B cell (primary cell): ENCODE data around the gene LHX5. TPM values are rescaled to one million over a fixed set of nuclear protein-coding genes. Genes with fewer than 3 reads are reported as not detected.

Source experiments
- ATAC-seq: fragments of 200-7000 bp; cut with Tn5 transposase; one replicate; pipeline ENCODE4 v1.10.0; 2021; ENCODE audit warnings: low read depth, mild to moderate bottlenecking, moderate number of reproducible peaks, moderate library complexity
- CTCF ChIA-PET: fragments of 350-600 bp; sonication (Branson Sonifier 250); formaldehyde crosslinking; loops from one replicate; lab custom pipeline; 2021; ENCODE audit warnings: antibody characterized with exemption, inconsistent platforms; lab: Charles Lee
- POLR2A ChIA-PET: fragments of 350-600 bp; sonication (Branson Sonifier 250); formaldehyde crosslinking; loops from one replicate; lab custom pipeline; 2021; ENCODE audit warnings: antibody characterized with exemption; lab: Charles Lee
- DNase-seq: peaks from one replicate; pipeline ENCODE4 v3.0.0; 2013
- H2AFZ ChIP-seq: 2 replicates; pipeline ENCODE4 v1.6.1; 2012; ENCODE audit warnings: mild to moderate bottlenecking, low read depth, low read length; ENCODE audit not compliant: insufficient read depth, poor library complexity, severe bottlenecking
- H3K27ac ChIP-seq, 2 donors: 1 replicate in 1 of 2; 2 replicates in 1 of 2; pipeline ENCODE4 v1.5.1; 2012 to 2013; ENCODE audit warnings: low read length in 2 of 2, mild to moderate bottlenecking in 2 of 2, moderate library complexity in 1 of 2
- H3K27me3 ChIP-seq, 4 experiments: fragments of 200-600 bp in 1 of 4; sonication (generic) in 1 of 4; replicated peaks in 1 of 4; 1 replicate in 2 of 4; 2 replicates in 2 of 4; pipeline versions ENCODE4 v1.6.1 to v1.7.0; 2013 to 2016; ENCODE audit warnings: low read length in 3 of 4, mild to moderate bottlenecking in 2 of 4, mixed read lengths in 1 of 4, moderate library complexity in 1 of 4; ENCODE audit not compliant: insufficient read depth in 4 of 4, control insufficient read depth in 3 of 4; ENCODE audit errors: control extremely low read depth in 1 of 4
- H3K36me3 ChIP-seq, 2 experiments: replicated peaks in 1 of 2; 1 replicate in 1 of 2; 2 replicates in 1 of 2; pipeline versions ENCODE4 v1.6.1 to v1.7.1; 2013; ENCODE audit warnings: low read length in 1 of 2; ENCODE audit not compliant: insufficient read depth in 2 of 2, control insufficient read depth in 1 of 2; ENCODE audit errors: control extremely low read depth in 1 of 2, extremely low read depth in 1 of 2
- H3K4me1 ChIP-seq, 2 donors: fragments of 200-600 bp in 1 of 2; sonication (generic) in 1 of 2; 1 replicate in 1 of 2; 2 replicates in 1 of 2; pipeline versions ENCODE4 v1.5.1 to v1.6.1; 2013 to 2017; ENCODE audit warnings: low read length in 2 of 2; ENCODE audit not compliant: control insufficient read depth in 2 of 2, insufficient read depth in 2 of 2
- H3K4me2 ChIP-seq: replicated peaks from 2 replicates; pipeline ENCODE3; 2012; ENCODE audit warnings: mild to moderate bottlenecking, low read depth, low read length; ENCODE audit not compliant: poor library complexity, severe bottlenecking
- H3K4me3 ChIP-seq, 5 experiments: fragments of 200-600 bp in 1 of 5; sonication (generic) in 1 of 5; 1 replicate in 3 of 5; 2 replicates in 2 of 5; pipeline versions ENCODE4 v1.5.1 to v1.7.0; 2011 to 2016; ENCODE audit warnings: low read length in 4 of 5, mild to moderate bottlenecking in 4 of 5, low read depth in 2 of 5, control low read depth in 1 of 5, moderate library complexity in 1 of 5; ENCODE audit not compliant: insufficient read depth in 1 of 5; ENCODE audit errors: control extremely low read depth in 1 of 5, extremely low read depth in 1 of 5
- H3K79me2 ChIP-seq: fragments of 200-600 bp; sonication (generic); one replicate; pipeline ENCODE4 v1.6.0; 2016; ENCODE audit warnings: low read length; ENCODE audit not compliant: control insufficient read depth, insufficient read depth
- H3K9ac ChIP-seq: fragments of 200-600 bp; sonication (generic); 2 replicates; pipeline ENCODE4 v1.6.1; 2017; ENCODE audit warnings: mild to moderate bottlenecking, low read length, moderate library complexity
- H3K9me3 ChIP-seq, 3 donors: one replicate each; pipeline versions ENCODE4 v1.6.1 to v1.7.1; 2013; ENCODE audit warnings: low read length in 2 of 3; ENCODE audit not compliant: control insufficient read depth in 2 of 3, insufficient read depth in 1 of 3; ENCODE audit errors: control extremely low read depth in 1 of 3
- H4K20me1 ChIP-seq: 2 replicates; pipeline ENCODE4 v1.6.0; 2012; ENCODE audit warnings: mild to moderate bottlenecking, low read length; ENCODE audit not compliant: insufficient read depth, control insufficient read depth, poor library complexity, severe bottlenecking
- H3K27ac Mint-ChIP-seq: one replicate; pipeline ENCODE4 v1.8.0; 2021; ENCODE audit warnings: mixed read lengths
- H3K27me3 Mint-ChIP-seq: one replicate; pipeline ENCODE4 v1.8.0; 2021; ENCODE audit warnings: mixed read lengths
- H3K4me1 Mint-ChIP-seq: one replicate; pipeline ENCODE4 v1.8.0; 2021; ENCODE audit warnings: mixed read lengths
- H3K4me3 Mint-ChIP-seq: one replicate; pipeline ENCODE4 v1.8.0; 2021; ENCODE audit warnings: mixed read lengths
- H3K9me3 Mint-ChIP-seq: one replicate; pipeline ENCODE4 v1.8.0; 2022; ENCODE audit warnings: mixed read lengths; ENCODE audit not compliant: insufficient read depth
- CTCF ChIP-seq: fragments of 200-600 bp; IDR thresholded peaks from one replicate; pipeline ENCODE4 v1.8.0; 2022; ENCODE audit warnings: antibody characterized with exemption, mild to moderate bottlenecking
- EZH2 ChIP-seq: IDR thresholded peaks from 2 replicates; pipeline ENCODE4 v1.6.1; 2012; ENCODE audit warnings: borderline replicate concordance, low read depth, mild to moderate bottlenecking, moderate library complexity, low read length; ENCODE audit not compliant: insufficient read depth, poor library complexity, severe bottlenecking
- WGBS: methylation state at CpG from one replicate; pipeline ENCODE4 v1.1.5; 2013; ENCODE audit warnings: missing lambda C conversion rate; ENCODE audit not compliant: insufficient coverage; 5-methylcytosine and 5-hydroxymethylcytosine counted together
- intact Hi-C: fragments of 100-400 bp; cut with micrococcal nuclease; formaldehyde crosslinking; loops from one replicate; pipeline ENCODE4 v1.10.0; 2022
- polyA plus RNA-seq: library from polyadenylated mRNA; depleted of rRNA; stranded (reverse); fragments of >200 nt; gene quantifications from 2 replicates; pipeline ENCODE4 v1.2.3, GENCODE V29; 2012
- total RNA-seq, 2 donors: library from RNA; stranded (reverse); fragments of 120-200 nt in 1 of 2; gene quantifications; 1 replicate in 1 of 2; 2 replicates in 1 of 2; pipeline versions ENCODE4 v1.2.3 to v1.2.4, GENCODE V29; 2013 to 2022

LHX5 gene
- total and polyA plus RNA-seq, 2 donors (not counting 1 experiment from before 2014, with no cell fraction given): not detected

GRCh38 chr12:113505941-113506340 lies 34.3 kb upstream of the LHX5 start:
- H3K4me3 ChIP-seq: no peak overlapping the region
- no peak overlapping the region for H3K27ac Mint-ChIP-seq
- ChIA-PET POLR2A (no interaction called here), CTCF (no interaction called here)
- H3K9ac ChIP-seq: no peak overlapping the region
- H3K4me1 Mint-ChIP-seq: peaks cover under 1% of the 10 kb centered on the region
- no peaks in the 10 kb centered on the region for H4K20me1 ChIP-seq
- H3K79me2 ChIP-seq: no peaks in the 10 kb centered on the region
- H3K9me3 Mint-ChIP-seq: no peaks in the 10 kb centered on the region
- TF ChIP-seq EZH2 (no peak), CTCF (no peak)
- ATAC-seq (no peak), DNase-seq (no peak)
- H3K27ac ChIP-seq: no peak overlapping the region
- peaks cover 0 to 17% (median 3%) of the 10 kb centered on the region in 4 experiments for H3K27me3 ChIP-seq
- 64% methylated on average over 6 of the region's 7 CpGs for WGBS
- peaks cover 0 to 4% (median 0%) of the 10 kb centered on the region in 3 donors for H3K9me3 ChIP-seq
- no peak overlapping the region for H3K4me3 Mint-ChIP-seq
- no peak overlapping the region for H2AFZ ChIP-seq
- no peaks in the 10 kb centered on the region for H3K36me3 ChIP-seq
- H3K4me2 ChIP-seq: no peak overlapping the region
- H3K27me3 Mint-ChIP-seq: peaks cover 53% of the 10 kb centered on the region
- intact Hi-C loops: no loop called here
- H3K4me1 ChIP-seq: no peaks in the 10 kb centered on the region

GRCh38 chr12:113504917-113505316 lies 33.2 kb upstream of the LHX5 start:
- Histone ChIP-seq H3K9me3 (peaks cover 0 to 4% (median 0%) of the 10 kb centered on the region in 3 donors), H3K4me1 (no peaks in the 10 kb centered on the region), H2AFZ (no peak overlapping the region), H3K36me3 (no peaks in the 10 kb centered on the region), H3K4me3 (no peak overlapping the region), H4K20me1 (no peaks in the 10 kb centered on the region), H3K27ac (no peak overlapping the region), H3K79me2 (no peaks in the 10 kb centered on the region), H3K27me3 (peaks cover 0 to 19% (median 7%) of the 10 kb centered on the region in 4 experiments), H3K9ac (no peak overlapping the region), H3K4me2 (no peak overlapping the region)
- H3K27me3 Mint-ChIP-seq: peaks cover 56% of the 10 kb centered on the region
- 89% methylated on average over 6 of the region's 8 CpGs for WGBS
- H3K9me3 Mint-ChIP-seq: no peaks in the 10 kb centered on the region
- ChIA-PET POLR2A (no interaction called here), CTCF (no interaction called here)
- H3K4me3 Mint-ChIP-seq: no peak overlapping the region
- intact Hi-C loops: no loop called here
- H3K27ac Mint-ChIP-seq: no peak overlapping the region
- TF ChIP-seq CTCF (no peak), EZH2 (no peak)
- H3K4me1 Mint-ChIP-seq: peaks cover 3% of the 10 kb centered on the region
- ATAC-seq: no peak
- no peak for DNase-seq
